A549 (cell line): ENCODE measurements around the gene PFKM. TPM values are rescaled to one million over a fixed set of nuclear protein-coding genes. Genes with fewer than 3 reads are reported as not detected.

Source experiments
- ATAC-seq, 2 experiments: fragments of 200-7000 bp in 1 of 2; fragments of >200 bp in 1 of 2; cut with Nextera tagmentation in 1 of 2; cut with Tn5 transposase in 1 of 2; 3 replicates each; pipeline versions ENCODE4 v1.8.0 to v1.9.1; 2018 to 2020; ENCODE audit warnings: mild to moderate bottlenecking in 1 of 2, moderate library complexity in 1 of 2
- CTCF ChIA-PET: fragments of 300-600 bp; sonication (Branson Sonifier 250); formaldehyde crosslinking; extraction: SDS; loops from one replicate; lab custom pipeline; 2021; ENCODE audit warnings: antibody characterized with exemption, inconsistent platforms; lab: Yijun Ruan, JAX
- POLR2A ChIA-PET: fragments of 350-600 bp; formaldehyde crosslinking; extraction: SDS; loops from one replicate; lab custom pipeline; 2021; ENCODE audit warnings: antibody characterized with exemption, inconsistent platforms; lab: Yijun Ruan, JAX
- DNase-seq, 2 experiments: peaks; one replicate each; pipeline versions ENCODE4 v3.0.0 to v3.0.0-alpha.2; 2011 to 2016; ENCODE audit warnings: low read depth in 1 of 2, low spot score in 1 of 2
- FAIRE-seq: peaks from 2 replicates; lab custom pipeline; 2011; peaks lifted over from hg19 to GRCh38; lab: Jason Lieb, UNC
- H3K27ac ChIP-seq, 2 experiments: fragments of >200 bp; sonication (Bioruptor Twin); formaldehyde crosslinking; 3 replicates each; pipeline ENCODE4 v1.5.1; 2016 to 2017
- H3K4me1 ChIP-seq: fragments of >200 bp; sonication (Bioruptor Twin); formaldehyde crosslinking; 3 replicates; pipeline ENCODE4 v1.6.1; 2016
- H3K4me2 ChIP-seq: fragments of >200 bp; sonication (Bioruptor Twin); formaldehyde crosslinking; 3 replicates; pipeline ENCODE4 v1.6.1; 2016
- H3K4me3 ChIP-seq: fragments of >200 bp; sonication (Bioruptor Twin); formaldehyde crosslinking; 3 replicates; pipeline ENCODE4 v1.5.1; 2016
- H3K9me3 ChIP-seq: fragments of >200 bp; sonication (Bioruptor Twin); formaldehyde crosslinking; 3 replicates; pipeline ENCODE4 v1.6.1; 2016
- ATOH8 ChIP-seq: fragments of 250-450 bp; sonication (Bioruptor Pico); IDR thresholded peaks from 2 replicates; pipeline ENCODE4 v1.5.0; 2020; ENCODE audit warnings: low read depth, mild to moderate bottlenecking, moderate library complexity
- CBX8 ChIP-seq: fragments of 200-600 bp; sonication (generic); IDR thresholded peaks from 2 replicates; pipeline ENCODE4 v1.6.1; 2016
- CHD2 ChIP-seq: fragments of 150-350 bp; IDR thresholded peaks from 2 replicates; pipeline ENCODE4 v1.6.1; 2014; ENCODE audit warnings: low read length; ENCODE audit not compliant: partially characterized antibody
- CTCF ChIP-seq: fragments of >200 bp; sonication (Bioruptor Twin); formaldehyde crosslinking; IDR thresholded peaks from 3 replicates; pipeline ENCODE4 v1.5.1; 2016
- EHMT2 ChIP-seq: fragments of 200-600 bp; sonication (generic); IDR thresholded peaks from 2 replicates; pipeline ENCODE4 v1.6.1; 2016; ENCODE audit warnings: antibody characterized with exemption, low read depth, mild to moderate bottlenecking, moderate library complexity
- EP300 ChIP-seq, 2 experiments: fragments of >200 bp; sonication (Bioruptor Twin); formaldehyde crosslinking; IDR thresholded peaks; 2 replicates in 1 of 2; 3 replicates in 1 of 2; pipeline ENCODE4 v1.6.1; 2016 to 2017
- ESRRA ChIP-seq: fragments of 150-350 bp; IDR thresholded peaks from 2 replicates; pipeline ENCODE4 v1.6.1; 2014; ENCODE audit warnings: mild to moderate bottlenecking, low read length, borderline replicate concordance
- FOSB ChIP-seq: fragments of 250-450 bp; sonication (Bioruptor Pico); IDR thresholded peaks from 2 replicates; pipeline ENCODE4 v1.5.0; 2020; ENCODE audit warnings: mild to moderate bottlenecking, moderate library complexity
- FOSL2 ChIP-seq, 2 experiments: fragments of 450-650 bp in 1 of 2; fragments of >200 bp in 1 of 2; sonication (Bioruptor Twin) in 1 of 2; formaldehyde crosslinking; IDR thresholded peaks; 2 replicates each; pipeline versions ENCODE4 v1.5.0 to v1.6.1; 2016 to 2020; ENCODE audit warnings: mild to moderate bottlenecking in 1 of 2, moderate library complexity in 1 of 2
- FOXS1 ChIP-seq: fragments of 250-450 bp; sonication (Bioruptor Pico); IDR thresholded peaks from 2 replicates; pipeline ENCODE4 v1.5.0; 2020; ENCODE audit warnings: mild to moderate bottlenecking, moderate library complexity
- HES2 ChIP-seq: fragments of >200 bp; sonication (Bioruptor Twin); formaldehyde crosslinking; IDR thresholded peaks from 2 replicates; pipeline ENCODE4 v1.6.1; 2016
- HEYL ChIP-seq: fragments of 250-450 bp; sonication (Bioruptor Pico); IDR thresholded peaks from 2 replicates; pipeline ENCODE4 v1.8.0; 2021; ENCODE audit warnings: mild to moderate bottlenecking, moderate library complexity
- HMGXB4 ChIP-seq: fragments of 250-450 bp; sonication (Bioruptor Pico); IDR thresholded peaks from 2 replicates; pipeline ENCODE4 v1.5.0; 2021; ENCODE audit warnings: mild to moderate bottlenecking, moderate library complexity, borderline replicate concordance
- HOXB5 ChIP-seq: fragments of 250-450 bp; sonication (Bioruptor Pico); IDR thresholded peaks from 2 replicates; pipeline ENCODE4 v1.5.0; 2020; ENCODE audit warnings: mild to moderate bottlenecking, moderate library complexity
- MYC ChIP-seq: IDR thresholded peaks from 2 replicates; pipeline ENCODE4 v1.6.1; 2012; ENCODE audit warnings: mild to moderate bottlenecking, inconsistent platforms, low read length, improper control_type of control experiment, borderline replicate concordance
- REST ChIP-seq: fragments of 200-600 bp; sonication (generic); IDR thresholded peaks from 2 replicates; pipeline ENCODE4 v1.6.1; 2016; ENCODE audit warnings: antibody characterized with exemption, mild to moderate bottlenecking, moderate library complexity
- RFX5 ChIP-seq: fragments of 450-650 bp; IDR thresholded peaks from 2 replicates; pipeline ENCODE4 v1.7.1; 2014; ENCODE audit warnings: antibody characterized with exemption, mild to moderate bottlenecking, moderate library complexity
- SMC3 ChIP-seq: fragments of >200 bp; sonication (Bioruptor Twin); formaldehyde crosslinking; IDR thresholded peaks from 3 replicates; pipeline ENCODE4 v1.6.1; 2018; ENCODE audit warnings: inconsistent platforms
- ZFP36 ChIP-seq: fragments of 450-650 bp; IDR thresholded peaks from 2 replicates; pipeline ENCODE4 v1.6.1; 2014; ENCODE audit warnings: borderline replicate concordance; ENCODE audit not compliant: partially characterized antibody
- ZNF302 ChIP-seq: fragments of 250-450 bp; sonication (Bioruptor Pico); IDR thresholded peaks from 2 replicates; pipeline ENCODE4 v1.9.0; 2021; ENCODE audit warnings: inconsistent platforms, mild to moderate bottlenecking, moderate library complexity
- WGBS: methylation state at CpG from one replicate; pipeline ENCODE4 v1.1.6; 2017; ENCODE audit errors: missing lambda C conversion rate; 5-methylcytosine and 5-hydroxymethylcytosine counted together
- polyA plus RNA-seq, 4 experiments: library from polyadenylated mRNA; depleted of rRNA in 3 of 4; stranded (reverse); fragments of >200 nt; fragmentation: RNase III in 1 of 4; extraction: RNeasy Plus Mini Kit Qiagen cat#74134 plus additional on column Dnase treatment in 1 of 4; gene quantifications; 2 replicates in 3 of 4; 3 replicates in 1 of 4; pipeline ENCODE4 v1.2.3, GENCODE V29; 2011 to 2017

Gene PFKM
- polyA plus RNA-seq, 2 of the 4 experiments (the other 2 are of a cell fraction), result 41.1 to 43.0 TPM

- no peak for TF ChIP-seq ZNF302 (CRISPR knock-in tag)
These were observed 66.2 kb downstream of the PFKM start (continued) for GRCh38 chr12:48185181-48185919.

GRCh38 chr12:48187916-48188695, 68.9 kb downstream of the PFKM start:
- H3K9me3 ChIP-seq, result no peaks in the 10 kb centered on the region
- H3K4me1 ChIP-seq, result peaks cover 4% of the 10 kb centered on the region; the same call in 1 of the 3 replicates
- TF ChIP-seq ESRRA (no peak), HOXB5 (no peak), FOSB (CRISPR knock-in tag) (no peak), EP300 (IDR thresholded peaks at IDR 0.05) (no peak), EHMT2 (no peak), HEYL (no peak), FOXS1 (CRISPR knock-in tag) (no peak), ATOH8 (CRISPR knock-in tag) (no peak), HES2 (no peak), HMGXB4 (CRISPR knock-in tag) (no peak), CBX8 (no peak), CHD2 (no peak), FOSL2 (IDR thresholded peaks at IDR 0.05) (no peak), FOSL2 (CRISPR knock-in tag; IDR thresholded peaks at IDR 0.05) (no peak), RFX5 (no peak)
- TF ChIP-seq, all 56 proteins: peak for 0
- Histone ChIP-seq H3K4me2 (no peak overlapping the region), H3K27ac (no peak overlapping the region), H3K4me3 (no peak overlapping the region)
- peak; percentile 13 for FAIRE-seq
- DNase-seq, result no peak
- WGBS, result 64% methylated on average over 10 of the region's 10 CpGs
- CTCF ChIA-PET, result interaction anchor here (0.5 to 5.7 kb wide), 8 partner anchors 9 to 430 kb away, joined by 3 to 63 read pairs (median 4); partner anchors contain the start of gene ASB8
- POLR2A ChIA-PET, result interaction anchor here (0.5 kb wide), 1 partner anchor 18 kb away, joined by 4 read pairs; no protein-coding TSS in a partner anchor
- ATAC-seq, result no peak

GRCh38 chr12:48189331-48190125, 70.4 kb downstream of the PFKM start:
- CTCF ChIA-PET, result interaction anchor here (0.6 to 2.1 kb wide), 33 partner anchors 10 to 428 kb away, joined by 3 to 34 read pairs (median 3); partner anchors contain the start of genes ASB8, PFKM and TMEM106C
- peaks cover 10% of the 10 kb centered on the region; the same call in 1 of the 3 replicates for H3K4me1 ChIP-seq
- peak overlapping the region; percentile 27; the same call in 1 of the 3 replicates for H3K4me2 ChIP-seq
- peak; percentile 76 for FAIRE-seq
- no peak overlapping the region for H3K27ac ChIP-seq
- no peaks in the 10 kb centered on the region for H3K9me3 ChIP-seq
- no peak overlapping the region for H3K4me3 ChIP-seq
- DNase-seq, result peak; percentile 56 to 74
- POLR2A ChIA-PET, result interaction anchor here (1.4 kb wide), 1 partner anchor 8 kb away, joined by 4 read pairs; no protein-coding TSS in a partner anchor
- WGBS, result 18% methylated on average over 6 of the region's 6 CpGs
- ATAC-seq, result peak; percentile 76 to 81
- TF ChIP-seq SMC3 (peak; percentile 60), CTCF (peak; percentile 83), REST (no peak), MYC (no peak), HES2 (no peak), ZFP36 (no peak)
